Activated T-cell treated with anti-CD3 and anti-CD28 coated beads, Interleukin-2, amount 50 U/mL, for 48 hours (primary cell): ENCODE data around the gene MECP2.
"Not testable (repeated sequence)": the region's sequence is repeated elsewhere in the genome, so short reads cannot be mapped to it uniquely, and the experiment has no call there.

Source experiments
- DNase-seq, 2 experiments: peaks; one replicate each; pipeline ENCODE4 v3.0.0-alpha.2; 2020

MECP2 gene

DNA sequence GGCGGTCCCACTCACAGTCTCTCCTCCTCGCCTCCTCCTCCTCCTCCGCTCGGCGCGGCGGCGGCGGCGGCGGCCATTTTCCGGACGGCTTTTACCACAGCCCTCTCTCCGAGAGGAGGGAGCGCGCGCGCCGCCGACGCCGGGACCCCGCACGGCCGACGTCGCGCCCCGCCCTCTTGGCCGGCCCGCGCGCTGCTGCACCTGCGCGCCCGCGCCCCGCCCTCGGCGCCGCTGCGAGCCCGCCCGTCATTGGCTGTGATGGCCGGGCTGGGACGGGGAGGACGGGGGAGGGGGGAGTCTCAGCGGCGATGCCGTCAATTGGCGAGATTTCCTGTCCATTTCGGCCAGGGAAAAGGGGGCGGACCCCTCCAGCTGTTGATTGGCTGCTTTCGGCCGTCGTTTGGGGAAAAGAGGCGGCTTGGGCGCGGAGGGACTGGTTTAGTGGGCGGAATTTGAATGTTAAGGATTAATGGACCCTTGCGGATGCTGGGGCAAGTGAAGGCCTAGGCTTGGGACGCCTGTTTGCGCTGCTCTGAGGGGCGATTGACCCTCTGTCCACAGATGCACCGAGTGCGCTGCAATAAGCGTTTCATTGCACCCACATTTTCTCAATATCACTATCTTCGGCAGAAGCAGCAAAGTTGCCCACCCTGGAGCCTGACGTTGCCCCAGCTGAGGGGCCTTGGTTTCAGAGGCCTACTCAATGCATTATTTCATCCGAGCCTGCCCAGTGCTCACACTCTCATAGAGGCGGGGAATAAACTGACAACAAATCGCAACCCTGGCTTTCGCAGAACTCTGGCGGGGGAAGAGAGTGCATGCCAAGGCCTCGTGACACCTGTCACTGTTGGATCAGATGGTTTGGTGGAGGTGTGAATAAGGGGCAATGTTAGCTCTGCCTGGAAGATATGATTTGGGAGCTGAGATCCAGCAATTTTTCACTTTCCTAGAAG is at the start of gene MECP2:
MECP2 (minus strand) TSS at position 129 of the 953 bp plus-strand sequence.
- DNase-seq, result peak; percentile 89 to 91

- not testable (repeated sequence) for DNase-seq
Observed at GRCh38 chrX:154144010-154144409, 46.5 kb upstream of the MECP2 start, which contains the start of gene OPN1LW. TSS of gene OPN1LW (plus strand) at chrX:154144243. CDS start at chrX:154144284, 41 bp downstream.

DNA sequence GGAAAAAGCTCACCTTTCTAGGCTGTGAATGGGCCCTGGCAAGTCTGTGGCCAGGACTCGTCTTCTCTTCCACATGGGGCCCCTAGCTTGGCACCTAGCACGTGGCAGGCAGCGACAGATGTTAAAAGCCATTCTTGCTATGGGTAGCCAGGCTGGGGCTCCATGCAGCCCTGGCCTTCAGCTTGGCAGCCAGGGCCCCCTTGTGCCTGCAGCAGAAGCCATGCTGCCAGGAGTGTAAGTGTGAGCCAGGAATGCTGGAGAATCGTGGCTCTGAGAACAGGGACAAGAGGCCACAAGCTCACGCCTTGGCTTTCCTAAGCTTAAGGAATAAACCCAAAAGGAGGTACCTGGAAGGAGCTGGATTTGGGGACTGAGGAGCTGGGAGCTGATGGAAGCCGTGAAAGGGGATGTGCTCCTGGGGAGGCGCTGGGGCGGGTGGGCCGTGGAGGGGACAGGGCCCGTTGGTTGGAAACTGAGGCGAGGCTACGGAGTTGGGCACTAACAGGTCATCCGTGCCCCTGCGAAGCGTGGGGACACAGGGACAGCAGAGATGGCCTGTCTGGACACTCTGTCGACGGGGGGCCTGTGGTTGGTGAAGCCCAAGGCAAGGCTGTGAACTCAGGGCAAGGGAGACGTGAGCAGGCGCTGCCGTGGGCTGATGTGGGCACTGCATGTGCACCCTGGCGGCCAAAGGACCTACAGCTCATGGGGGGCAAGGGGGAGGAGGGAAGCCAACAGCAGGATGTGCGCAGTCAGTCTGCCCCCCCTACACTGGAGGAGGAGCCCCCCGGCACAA is 45.6 kb upstream of the MECP2 start:
- DNase-seq, result no peak

GRCh38 chrX:154142386-154142785 is 44.9 kb upstream of the MECP2 start:
- no peak for DNase-seq

GRCh38 chrX:154140742-154141141 is 43.2 kb upstream of the MECP2 start:
- DNase-seq, result no peak

- DNase-seq, result no peak
Observed at GRCh38 chrX:154140206-154140605, 42.7 kb upstream of the MECP2 start.

DNA sequence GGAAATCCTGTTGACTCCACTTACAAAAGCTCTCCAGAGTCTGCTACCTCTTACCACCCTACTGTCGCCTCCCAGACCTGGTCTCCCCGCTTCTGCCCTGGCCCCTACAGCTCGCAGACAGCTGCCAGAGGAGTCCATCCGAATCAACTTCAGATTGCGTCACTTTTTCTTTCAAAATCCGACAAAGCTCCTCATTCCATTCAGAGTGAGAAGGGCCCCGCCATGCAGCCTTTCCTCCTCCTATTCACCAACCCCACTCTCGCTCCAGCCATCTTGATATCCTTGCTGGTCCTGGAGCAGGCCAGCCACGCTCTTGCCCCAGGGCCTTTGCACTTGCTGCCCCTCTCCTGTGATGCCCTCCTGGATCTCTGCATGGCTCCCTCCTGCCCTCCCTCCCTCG is 41.3 kb upstream of the MECP2 start:
- DNase-seq, result no peak

DNA sequence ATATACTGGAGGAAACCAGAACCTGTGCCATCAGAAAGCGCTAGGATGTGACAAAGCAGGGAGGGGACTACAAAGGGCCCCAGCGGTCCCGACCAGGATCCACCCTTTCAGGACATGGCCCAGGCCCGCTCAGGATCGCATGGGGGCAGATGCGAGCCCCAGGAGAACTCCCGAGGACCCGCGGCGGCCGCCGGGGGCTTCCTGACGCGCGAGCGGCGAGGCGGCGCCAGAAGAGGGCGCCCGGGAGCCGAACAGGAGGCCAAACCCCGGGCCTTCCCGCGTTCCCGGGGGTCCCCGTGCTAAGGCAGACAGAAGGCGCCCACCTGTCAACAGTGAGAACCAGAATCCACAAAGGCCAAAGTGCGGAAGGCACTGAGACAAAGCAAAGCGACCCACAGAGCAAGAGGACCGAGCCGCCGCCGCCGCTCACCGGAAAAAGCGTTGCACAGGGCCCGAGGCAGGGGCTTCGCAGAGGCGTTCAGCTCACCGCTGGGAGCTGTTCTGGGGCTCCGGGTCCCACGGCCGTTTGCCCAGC is 39.2 kb upstream of the MECP2 start:
- DNase-seq, result peak; percentile 80 to 84

DNA sequence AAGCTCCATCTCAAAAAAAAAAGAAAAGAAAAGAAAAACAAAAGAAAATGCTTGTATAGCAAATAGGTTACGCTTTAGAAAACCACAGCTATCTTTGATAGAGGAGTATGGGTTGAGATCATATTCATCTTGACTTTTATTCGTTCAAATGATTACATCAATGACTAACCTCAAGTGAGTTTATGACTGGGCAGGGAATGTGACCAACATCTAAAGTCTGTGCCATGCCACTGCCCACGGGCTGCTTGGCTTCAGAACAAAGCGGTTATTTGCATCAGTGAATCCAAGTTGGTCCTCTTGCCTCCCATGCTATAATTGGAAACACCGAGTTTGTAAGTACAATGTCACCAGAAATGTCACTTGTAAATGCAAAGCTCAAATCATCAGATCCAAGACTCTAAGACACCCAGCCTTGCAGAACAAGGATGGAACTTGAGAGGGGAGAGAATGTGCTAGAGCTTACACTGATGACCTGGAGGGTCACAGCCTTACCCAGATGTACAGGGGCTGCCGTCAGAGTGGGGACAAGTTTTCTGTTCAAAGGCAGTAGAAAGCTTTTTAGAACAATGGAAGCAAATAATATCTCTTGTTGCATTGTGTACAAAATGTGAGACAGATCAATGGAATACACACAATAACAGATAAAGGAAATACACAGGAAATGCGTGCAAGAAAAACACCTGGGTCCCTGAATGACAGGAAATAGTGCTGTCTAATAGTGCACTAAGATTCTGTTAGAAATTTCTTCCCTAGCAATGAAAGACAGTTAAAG is 38.1 kb upstream of the MECP2 start:
- peak in 1 of 2 experiments; percentile 37 for DNase-seq

DNA sequence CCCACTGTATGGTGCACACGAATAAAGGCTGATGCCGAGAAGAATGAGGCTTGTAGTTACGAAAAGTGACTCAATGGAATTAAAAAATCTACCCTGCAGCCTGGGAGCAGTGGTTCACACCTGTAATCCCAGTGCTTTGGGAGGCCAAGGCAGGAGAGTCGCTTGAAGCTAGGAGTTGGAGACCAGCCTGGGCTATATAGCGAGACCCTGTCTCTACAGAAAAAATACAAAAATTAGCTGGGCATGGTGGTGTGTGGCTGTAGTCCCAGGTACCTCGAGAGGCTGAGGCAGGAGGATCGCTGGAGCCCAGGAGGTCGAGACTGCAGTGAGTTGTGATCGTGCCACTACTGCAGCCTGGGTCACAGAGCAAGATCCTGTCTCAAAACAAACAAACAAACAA is 34.8 kb upstream of the MECP2 start:
- no peak for DNase-seq

DNA sequence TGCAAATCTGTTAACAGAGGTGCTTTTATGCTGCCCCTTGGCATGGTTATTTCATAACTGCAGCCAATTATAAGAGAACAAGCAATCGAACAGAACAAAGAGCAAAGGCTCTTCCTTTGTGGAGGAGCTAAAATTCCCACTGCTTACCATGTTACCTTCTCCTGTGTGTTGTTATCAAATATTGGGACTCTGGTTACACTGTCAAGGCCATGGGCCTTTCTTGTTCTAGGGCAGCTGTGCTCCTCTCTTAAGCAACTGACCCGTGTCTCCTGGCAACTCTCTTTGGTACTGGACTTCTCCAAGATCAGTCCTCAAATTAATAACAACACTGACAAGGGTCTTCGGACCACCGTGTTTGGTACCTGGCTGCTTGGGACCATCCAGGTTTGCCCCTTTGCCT is 34.4 kb upstream of the MECP2 start:
- DNase-seq, result no peak

DNA sequence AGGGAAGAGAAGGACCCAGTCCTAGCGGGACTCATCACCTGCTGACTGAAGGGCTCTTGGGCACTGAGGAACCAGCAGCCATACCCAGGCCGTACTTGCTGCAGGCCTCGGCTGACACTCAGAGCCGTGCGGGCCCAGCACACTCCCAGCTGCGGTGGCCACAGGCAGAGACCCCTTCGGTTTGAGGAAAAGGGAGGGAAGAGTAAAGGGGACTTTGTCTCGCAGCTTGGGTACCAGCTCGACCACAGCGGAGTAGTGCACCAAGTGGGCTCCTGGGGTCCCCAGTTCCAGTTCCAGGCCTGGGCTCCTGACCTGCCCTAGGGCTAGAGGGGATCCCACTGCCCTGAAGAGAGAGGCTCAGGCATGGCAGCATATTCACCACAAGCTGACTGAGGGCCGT is 28.6 kb upstream of the MECP2 start:
- DNase-seq, result no peak

- DNase-seq, result no peak
Observed at GRCh38 chrX:154125391-154126040, 28.0 kb upstream of the MECP2 start.

GRCh38 chrX:154123241-154124219 is 26.0 kb upstream of the MECP2 start:
- no peak for DNase-seq

DNA sequence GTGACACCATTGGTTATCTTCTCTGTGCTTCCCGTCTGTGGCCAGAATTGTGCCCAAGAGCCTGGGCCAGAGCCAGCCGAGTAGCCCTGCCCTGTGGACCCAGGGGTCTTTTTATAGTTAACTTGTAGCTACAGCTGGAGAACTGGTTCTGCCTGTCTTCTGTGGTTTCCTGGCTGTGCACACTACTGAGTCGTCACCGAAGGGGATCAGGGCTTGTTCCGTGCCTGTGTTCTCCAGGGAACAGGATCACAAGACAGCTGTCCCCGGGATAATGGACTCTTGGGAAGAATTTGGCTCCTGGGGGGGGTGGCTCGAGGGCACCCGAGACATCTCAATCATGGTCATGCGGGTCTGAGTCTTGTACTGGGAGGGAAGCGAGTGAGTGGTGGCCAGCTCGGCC is 24.4 kb upstream of the MECP2 start:
- peak in 1 of 2 experiments; percentile 3 for DNase-seq

DNA sequence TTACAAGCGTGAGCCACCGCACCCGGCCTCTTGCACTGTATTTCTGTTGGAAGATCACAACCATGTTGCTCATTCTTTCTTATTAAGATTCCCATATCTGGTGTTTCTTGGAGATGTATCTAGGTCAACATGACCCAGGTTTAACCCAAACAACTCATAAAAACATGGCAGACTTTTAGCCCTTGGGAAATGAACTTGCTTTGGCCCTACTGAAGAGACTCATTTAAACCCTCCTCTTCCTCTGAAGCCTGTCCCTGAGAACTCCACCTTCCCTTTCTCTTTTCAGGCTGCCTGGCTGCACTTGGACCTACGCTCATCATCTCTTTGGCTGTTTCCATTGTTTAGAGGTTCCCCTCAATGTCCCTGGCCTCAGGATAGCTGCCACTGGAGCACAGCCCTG is 23.7 kb upstream of the MECP2 start:
- no peak for DNase-seq

DNA sequence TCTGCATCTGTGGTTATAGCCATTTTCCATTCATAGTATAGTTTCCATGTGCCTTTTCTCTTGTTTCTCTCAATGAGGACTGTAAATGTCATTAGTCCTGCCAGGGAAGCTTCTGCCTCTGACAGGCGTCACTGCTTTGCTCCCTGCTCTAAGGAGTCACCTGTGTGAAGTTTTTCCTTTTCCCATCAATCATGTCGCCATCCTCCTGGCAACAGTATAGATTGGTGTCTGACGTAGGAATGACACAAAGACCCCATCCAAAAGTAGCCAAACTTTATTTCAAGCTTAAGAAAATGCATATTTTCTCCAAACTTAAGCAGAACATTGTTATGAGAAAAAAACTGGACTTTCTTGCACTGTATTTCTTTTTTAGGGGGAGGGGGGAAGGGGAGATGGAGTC is 23.1 kb upstream of the MECP2 start:
- DNase-seq, result no peak

DNA sequence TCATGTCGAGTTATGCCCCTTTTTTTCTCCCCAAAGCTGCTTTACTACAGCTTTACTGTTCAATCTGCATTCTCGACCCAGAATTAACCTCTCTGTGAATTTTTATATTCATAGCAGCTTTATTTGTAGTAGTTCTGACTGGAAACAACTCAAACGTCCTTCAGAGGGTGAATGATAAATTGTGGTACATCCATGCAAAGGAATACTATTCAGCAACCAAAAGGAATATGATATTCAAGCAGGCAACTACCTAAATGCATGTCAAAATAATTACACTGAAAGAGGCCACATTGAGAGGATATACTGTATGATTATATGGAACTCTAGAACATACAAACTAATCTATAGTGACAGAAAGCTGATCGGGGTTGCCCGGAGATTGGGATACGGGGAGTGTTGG is 20.0 kb upstream of the MECP2 start:
- DNase-seq, result no peak

- no peak for DNase-seq
Observed at GRCh38 chrX:154116426-154117211, 19.1 kb upstream of the MECP2 start.

- no peak for DNase-seq
Observed at GRCh38 chrX:154115750-154116149, 18.2 kb upstream of the MECP2 start.
